Keratinocyte (primary cell): ENCODE measurements around the gene GATAD2B.

ENCODE experiments used
- CTCF ChIP-seq, 3 experiments: IDR thresholded peaks in 1 of 3; conservative IDR thresholded peaks in 1 of 3; optimal IDR thresholded peaks in 1 of 3; 2 replicates in 2 of 3; 3 replicates in 1 of 3; pipeline versions ENCODE3 to v1.5.1; 2011; ENCODE audit warnings: low read length in 3 of 3, mild to moderate bottlenecking in 3 of 3, moderate library complexity in 2 of 3, control low read depth in 1 of 3, inconsistent platforms in 1 of 3; ENCODE audit not compliant: insufficient read depth in 2 of 3; ENCODE audit errors: extremely low read depth in 1 of 3
- EZH2 ChIP-seq: IDR thresholded peaks from one replicate; pipeline ENCODE4 v1.6.1; 2012; ENCODE audit warnings: inconsistent platforms, mild to moderate bottlenecking, low read length, moderate library complexity

GRCh38 chr1:153940756-153941155, 18.0 kb upstream of the GATAD2B start:
- TF ChIP-seq CTCF (optimal IDR thresholded peaks at IDR 0.05 in 1 of 3, IDR thresholded peaks at IDR 0.05 in 1 of 3, conservative IDR thresholded peaks at IDR 0.05 in 1 of 3; ENCODE audit: extremely low read depth in 1 of 3, insufficient read depth in 2 of 3, low read length in 3 of 3) (no peak), EZH2 (no peak)
